SU-DHL-6 (cell line): Measurements from ENCODE around the gene SIL1.
"Not testable (repeated sequence)": the region's sequence is repeated elsewhere in the genome, so short reads cannot be mapped to it uniquely, and the experiment has no call there.

ENCODE experiments used
- H2AFZ ChIP-seq: fragments of 200-600 bp; sonication (generic); 2 replicates; pipeline ENCODE4 v1.6.1; 2014; ENCODE audit warnings: low read depth, mild to moderate bottlenecking, moderate library complexity, mixed read lengths, antibody characterized with exemption, low read length; ENCODE audit not compliant: severe bottlenecking
- H3F3A ChIP-seq: fragments of 200-600 bp; shearing (Covaris generic); 2 replicates; pipeline ENCODE4 v1.6.0; 2016; ENCODE audit warnings: antibody characterized with exemption, mild to moderate bottlenecking; ENCODE audit not compliant: insufficient read depth
- H3K27ac ChIP-seq: fragments of 200-600 bp; sonication (generic); 2 replicates; pipeline ENCODE4 v1.5.1; 2016; ENCODE audit warnings: low read depth, mild to moderate bottlenecking, low read length, moderate library complexity, mixed read lengths
- H3K27me3 ChIP-seq: fragments of 200-600 bp; sonication (generic), shearing (Covaris generic); 2 replicates; pipeline ENCODE4 v1.6.0; 2014; ENCODE audit warnings: mild to moderate bottlenecking, low read length
- H3K36me3 ChIP-seq: fragments of 200-600 bp; sonication (generic); 2 replicates; pipeline ENCODE4 v1.6.1; 2014; ENCODE audit warnings: mild to moderate bottlenecking, low read length, mixed read lengths
- H3K4me2 ChIP-seq: fragments of 300-600, 200-600 bp; shearing (Covaris generic), sonication (generic); 2 replicates; pipeline ENCODE4 v1.6.0; 2014; ENCODE audit warnings: low read length, low read depth, mild to moderate bottlenecking; ENCODE audit not compliant: poor library complexity, severe bottlenecking
- H3K4me3 ChIP-seq: fragments of 200-600 bp; sonication (generic); 2 replicates; pipeline ENCODE4 v1.5.1; 2014; ENCODE audit warnings: antibody characterized with exemption, low read length, mild to moderate bottlenecking, mixed read lengths; ENCODE audit not compliant: insufficient read depth, poor library complexity, severe bottlenecking
- H3K79me2 ChIP-seq: fragments of 200-600 bp; sonication (generic); 2 replicates; pipeline ENCODE4 v1.6.1; 2014; ENCODE audit warnings: mild to moderate bottlenecking, low read length, moderate library complexity; ENCODE audit not compliant: insufficient read depth
- H3K9ac ChIP-seq: fragments of 200-600 bp; sonication (generic); 2 replicates; pipeline ENCODE4 v1.7.0; 2014; ENCODE audit warnings: mild to moderate bottlenecking, low read length
- H3K9me2 ChIP-seq: fragments of 200-600 bp; sonication (generic); replicated peaks from 2 replicates; pipeline ENCODE4 v1.6.1; 2014; ENCODE audit warnings: low read length; ENCODE audit not compliant: insufficient read depth
- H3K9me3 ChIP-seq: fragments of 200-600 bp; sonication (generic); 2 replicates; pipeline ENCODE4 v1.6.1; 2014; ENCODE audit warnings: low read length, mixed read lengths; ENCODE audit not compliant: insufficient read depth
- H4K20me1 ChIP-seq: fragments of 200-600 bp; sonication (generic); 2 replicates; pipeline ENCODE4 v1.6.1; 2014; ENCODE audit warnings: low read depth, mild to moderate bottlenecking, antibody characterized with exemption, low read length, moderate library complexity, mixed read lengths
- CTCF ChIP-seq: fragments of 200-600 bp; sonication (generic); IDR thresholded peaks from one replicate; pipeline ENCODE4 v1.5.1; 2017; ENCODE audit warnings: antibody characterized with exemption, mild to moderate bottlenecking, low read length, moderate library complexity; ENCODE audit not compliant: insufficient read depth, poor library complexity, severe bottlenecking
- EZH2phosphoT487 ChIP-seq: fragments of 200-600 bp; sonication (generic), shearing (Covaris generic); conservative IDR thresholded peaks from 2 replicates; pipeline ENCODE4 v1.6.1; 2018; ENCODE audit warnings: mild to moderate bottlenecking, antibody characterized with exemption, low read length, moderate library complexity, mixed read lengths

The SIL1 gene

GRCh38 chr5:139037732-139038131 lies 160.4 kb downstream of the SIL1 start:
- H3K4me2 ChIP-seq, result no peak overlapping the region
- no peaks in the 10 kb centered on the region for H3K9me2 ChIP-seq
- no peak overlapping the region for H2AFZ ChIP-seq
- H3K36me3 ChIP-seq, result no peaks in the 10 kb centered on the region
- no peaks in the 10 kb centered on the region for H3F3A ChIP-seq
- no peak for TF ChIP-seq CTCF
- no peak for TF ChIP-seq EZH2phosphoT487
- H4K20me1 ChIP-seq, result no peaks in the 10 kb centered on the region
- H3K27me3 ChIP-seq, result no peaks in the 10 kb centered on the region
- no peak overlapping the region for H3K27ac ChIP-seq
- no peak overlapping the region for H3K9ac ChIP-seq
- H3K9me3 ChIP-seq, result no peaks in the 10 kb centered on the region
- H3K79me2 ChIP-seq, result no peaks in the 10 kb centered on the region
- no peak overlapping the region for H3K4me3 ChIP-seq

- H2AFZ ChIP-seq, H4K20me1 ChIP-seq, H3K27ac ChIP-seq, H3K9ac ChIP-seq, H3K4me3 ChIP-seq, H3K4me2 ChIP-seq, H3K9me3 ChIP-seq, H3F3A ChIP-seq, H3K79me2 ChIP-seq, H3K27me3 ChIP-seq, H3K36me3 ChIP-seq, H3K9me2 ChIP-seq: not testable (repeated sequence)
These were observed 161.8 kb downstream of the SIL1 start for GRCh38 chr5:139036332-139036731.

DNA sequence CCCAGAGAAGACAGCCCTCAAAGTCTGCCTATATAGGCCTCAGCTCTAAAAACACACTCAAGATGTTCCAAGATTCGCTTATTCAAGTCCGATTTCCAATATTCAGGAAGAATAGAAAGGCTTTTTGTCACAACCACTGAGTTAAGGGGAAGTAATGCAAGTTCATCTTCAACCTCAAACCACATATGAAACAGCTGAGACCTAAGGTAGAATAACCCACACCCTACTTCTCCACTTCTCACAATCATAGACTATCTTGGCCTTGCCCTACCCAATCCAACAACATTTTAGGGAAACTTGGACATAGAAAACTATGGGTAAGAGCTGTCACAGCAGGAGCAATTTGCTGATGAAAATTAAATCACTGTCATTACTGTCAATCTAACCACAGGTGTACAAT lies 171.0 kb downstream of the SIL1 start:
- no peak for TF ChIP-seq EZH2phosphoT487
- no peak for TF ChIP-seq CTCF

GRCh38 chr5:139025651-139026050 lies 172.5 kb downstream of the SIL1 start:
- no peaks in the 10 kb centered on the region for H3K9me3 ChIP-seq
- no peak overlapping the region for H3K4me3 ChIP-seq
- H4K20me1 ChIP-seq, result no peaks in the 10 kb centered on the region
- no peaks in the 10 kb centered on the region for H3F3A ChIP-seq
- H3K27me3 ChIP-seq, result no peaks in the 10 kb centered on the region
- no peaks in the 10 kb centered on the region for H3K79me2 ChIP-seq
- no peak overlapping the region for H3K27ac ChIP-seq
- no peak overlapping the region for H3K9ac ChIP-seq
- TF ChIP-seq EZH2phosphoT487 (no peak), CTCF (no peak)
- no peaks in the 10 kb centered on the region for H3K9me2 ChIP-seq
- no peak overlapping the region for H3K4me2 ChIP-seq
- H2AFZ ChIP-seq, result no peak overlapping the region
- H3K36me3 ChIP-seq, result no peaks in the 10 kb centered on the region

More for the DNA sequence above, 171.0 kb downstream of the SIL1 start:
- Histone ChIP-seq H3K9ac (no peak overlapping the region), H3K4me2 (no peak overlapping the region), H3K36me3 (no peaks in the 10 kb centered on the region), H3K9me2 (no peaks in the 10 kb centered on the region), H2AFZ (no peak overlapping the region), H3K4me3 (no peak overlapping the region), H3K9me3 (no peaks in the 10 kb centered on the region), H3K27me3 (no peaks in the 10 kb centered on the region), H3F3A (no peaks in the 10 kb centered on the region), H3K27ac (no peak overlapping the region), H4K20me1 (no peaks in the 10 kb centered on the region), H3K79me2 (no peaks in the 10 kb centered on the region)
